Subcutaneous adipose tissue (tissue), 4 donors: ENCODE results near the gene FAM193B. TPM values are rescaled to one million over a fixed set of nuclear protein-coding genes. Genes with fewer than 3 reads are reported as not detected.

ENCODE experiments used
- CTCF ChIP-seq: fragments of 450-650 bp; IDR thresholded peaks from one replicate; pipeline ENCODE4 v1.5.1; 2016; ENCODE audit warnings: low read depth, mild to moderate bottlenecking, control low read depth, antibody characterized with exemption, moderate library complexity
- total RNA-seq, 4 donors: library from RNA; depleted of rRNA; stranded (reverse); fragments of >200 nt; gene quantifications; one replicate each; pipeline ENCODE4 v1.1.0, GENCODE V29; 2016

The FAM193B gene
- total RNA-seq, 4 donors from 2014 or later: 25.8 to 95.5 (median 35.5) TPM

- no peak for TF ChIP-seq CTCF
Measured at GRCh38 chr5:177507596-177508220, 46.7 kb downstream of the FAM193B start.

DNA sequence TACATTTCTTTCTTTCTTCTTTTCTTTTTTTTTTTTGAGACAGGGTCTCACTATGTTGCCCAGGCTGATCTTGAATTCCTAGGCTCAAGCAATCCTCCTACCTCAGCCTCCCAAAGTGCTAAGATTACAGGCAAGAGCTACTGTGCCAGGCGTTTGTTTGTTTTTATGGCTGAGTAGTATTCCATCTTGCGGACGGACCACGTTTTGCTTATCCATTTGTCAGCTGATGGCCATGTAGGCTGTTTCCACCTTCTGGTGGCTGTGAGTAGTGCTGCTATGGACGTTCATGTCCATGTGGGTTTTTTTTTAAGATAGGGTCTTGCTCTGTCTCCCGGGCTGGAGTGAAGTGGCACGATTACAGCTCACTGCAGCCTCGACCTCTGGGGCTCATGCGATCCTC, 47.2 kb downstream of the FAM193B start:
- no peak for TF ChIP-seq CTCF

- TF ChIP-seq CTCF: no peak
Measured at GRCh38 chr5:177505075-177505474, 49.3 kb downstream of the FAM193B start.

GRCh38 chr5:177504086-177505056, 50.0 kb downstream of the FAM193B start:
- TF ChIP-seq CTCF: no peak

GRCh38 chr5:177503351-177504085, 50.8 kb downstream of the FAM193B start:
- no peak for TF ChIP-seq CTCF

- no peak for TF ChIP-seq CTCF
Measured at GRCh38 chr5:177502886-177503285, 51.5 kb downstream of the FAM193B start.
